CD14-positive monocyte (primary cell): ENCODE data around the gene LAMB1. TPM values are rescaled to one million over a fixed set of nuclear protein-coding genes. Genes with fewer than 3 reads are reported as not detected.

ENCODE experiments used
- DNase-seq, 3 donors: peaks; one replicate each; pipeline ENCODE4 v3.0.0-alpha.2; 2011 to 2022
- H2AFZ ChIP-seq: 2 replicates; pipeline ENCODE4 v1.6.0; 2012; ENCODE audit warnings: mild to moderate bottlenecking, low read depth, low read length, inconsistent platforms; ENCODE audit not compliant: insufficient read depth, poor library complexity, severe bottlenecking
- H3K27ac ChIP-seq, 2 donors: 1 replicate in 1 of 2; 2 replicates in 1 of 2; pipeline ENCODE4 v1.5.1; 2012 to 2013; ENCODE audit warnings: low read length in 2 of 2, control low read depth in 1 of 2, inconsistent platforms in 1 of 2, low read depth in 1 of 2, mild to moderate bottlenecking in 1 of 2
- H3K27me3 ChIP-seq, 2 donors: one replicate each; pipeline versions ENCODE4 v1.6.0 to v1.6.1; 2011 to 2013; ENCODE audit warnings: low read length in 2 of 2; ENCODE audit not compliant: control insufficient read depth in 2 of 2, insufficient read depth in 2 of 2
- H3K36me3 ChIP-seq, 2 donors: replicated peaks in 1 of 2; 1 replicate in 1 of 2; 2 replicates in 1 of 2; pipeline versions ENCODE4 v1.5.1 to v1.6.1; 2012 to 2013; ENCODE audit warnings: low read length in 2 of 2, control low read depth in 1 of 2, inconsistent platforms in 1 of 2, mild to moderate bottlenecking in 1 of 2; ENCODE audit not compliant: insufficient read depth in 2 of 2, control insufficient read depth in 1 of 2
- H3K4me1 ChIP-seq, 2 donors: 1 replicate in 1 of 2; 2 replicates in 1 of 2; pipeline versions ENCODE4 v1.5.1 to v1.6.1; 2012 to 2013; ENCODE audit warnings: low read length in 2 of 2, control low read depth in 1 of 2, inconsistent platforms in 1 of 2, mild to moderate bottlenecking in 1 of 2, moderate library complexity in 1 of 2; ENCODE audit not compliant: insufficient read depth in 2 of 2, control insufficient read depth in 1 of 2
- H3K4me2 ChIP-seq: replicated peaks from 2 replicates; pipeline ENCODE3; 2012; ENCODE audit warnings: low read length, moderate library complexity, mild to moderate bottlenecking; ENCODE audit not compliant: poor library complexity, severe bottlenecking; ENCODE audit errors: extremely low read depth
- H3K4me3 ChIP-seq, 3 experiments: fragments of 200-600 bp in 1 of 3; sonication (generic) in 1 of 3; replicated peaks in 1 of 3; 1 replicate in 2 of 3; 2 replicates in 1 of 3; pipeline ENCODE4 v1.5.1; 2011 to 2013; ENCODE audit warnings: low read length in 3 of 3, mild to moderate bottlenecking in 3 of 3, control low read depth in 2 of 3, low read depth in 2 of 3, inconsistent platforms in 1 of 3, moderate library complexity in 1 of 3
- H3K79me2 ChIP-seq: 2 replicates; pipeline ENCODE4 v1.6.0; 2012; ENCODE audit warnings: mild to moderate bottlenecking, control low read depth, inconsistent platforms, low read length, moderate library complexity; ENCODE audit not compliant: insufficient read depth
- H3K9ac ChIP-seq: 2 replicates; pipeline ENCODE4 v1.6.0; 2017; ENCODE audit warnings: low read length, mild to moderate bottlenecking; ENCODE audit not compliant: insufficient read depth, poor library complexity, severe bottlenecking
- H3K9me3 ChIP-seq, 2 donors: replicated peaks in 1 of 2; 1 replicate in 1 of 2; 2 replicates in 1 of 2; pipeline versions ENCODE4 v1.5.1 to v1.6.1; 2012 to 2013; ENCODE audit warnings: low read length in 2 of 2, control low read depth in 1 of 2; ENCODE audit not compliant: control insufficient read depth in 1 of 2, insufficient read depth in 1 of 2
- H4K20me1 ChIP-seq: 2 replicates; pipeline ENCODE4 v1.6.0; 2012; ENCODE audit warnings: mild to moderate bottlenecking, low read length, control low read depth, moderate library complexity; ENCODE audit not compliant: insufficient read depth
- H3K27ac Mint-ChIP-seq, 7 donors: one replicate each; pipeline ENCODE4 v1.8.0; 2020; ENCODE audit warnings: mild to moderate bottlenecking in 7 of 7, mixed read lengths in 7 of 7, moderate library complexity in 6 of 7, inconsistent platforms in 2 of 7
- H3K27me3 Mint-ChIP-seq, 3 donors: one replicate each; pipeline ENCODE4 v1.8.0; 2021 to 2022; ENCODE audit warnings: low read depth in 3 of 3, mild to moderate bottlenecking in 3 of 3, mixed read lengths in 3 of 3, moderate library complexity in 3 of 3, inconsistent platforms in 1 of 3
- H3K36me3 Mint-ChIP-seq, 2 donors: one replicate each; pipeline ENCODE4 v1.8.0; 2020; ENCODE audit warnings: mixed read lengths in 2 of 2, inconsistent platforms in 1 of 2, mild to moderate bottlenecking in 1 of 2
- H3K4me1 Mint-ChIP-seq: one replicate; pipeline ENCODE4 v1.8.0; 2020; ENCODE audit warnings: mild to moderate bottlenecking, mixed read lengths
- H3K4me3 Mint-ChIP-seq, 2 donors: one replicate each; pipeline ENCODE4 v1.8.0; 2020; ENCODE audit warnings: mild to moderate bottlenecking in 2 of 2, mixed read lengths in 2 of 2, moderate library complexity in 1 of 2
- H3K9me3 Mint-ChIP-seq, 7 donors: one replicate each; pipeline ENCODE4 v1.8.0; 2020 to 2022; ENCODE audit warnings: mixed read lengths in 7 of 7, mild to moderate bottlenecking in 6 of 7, moderate library complexity in 6 of 7, inconsistent platforms in 2 of 7
- WGBS: methylation state at CpG from one replicate; pipeline ENCODE4 v1.1.5; 2013; ENCODE audit warnings: missing lambda C conversion rate; ENCODE audit not compliant: insufficient coverage; 5-methylcytosine and 5-hydroxymethylcytosine counted together
- intact Hi-C, 2 donors: fragments of 100-400 bp; cut with micrococcal nuclease; formaldehyde crosslinking; loops; one replicate each; pipeline versions ENCODE4 v1.15.0 to v1.15.1; 2023
- polyA plus RNA-seq, 3 donors: library from polyadenylated mRNA; depleted of rRNA in 1 of 3; unstranded in 2 of 3; stranded (reverse) in 1 of 3; fragments of 300-500 nt in 2 of 3; fragments of >200 nt in 1 of 3; fragmentation: Illumina TruSeq in 2 of 3; gene quantifications; 1 replicate in 2 of 3; 2 replicates in 1 of 3; pipeline ENCODE4 v1.2.3, GENCODE V29; 2012 to 2021
- TF ChIP-seq, protein P1 (sequence below): fragments of 200-600 bp; IDR thresholded peaks from one replicate; pipeline ENCODE4 v1.8.0; 2022; ENCODE audit warnings: antibody characterized with exemption, mild to moderate bottlenecking

LAMB1 gene
- polyA plus RNA-seq, 3 donors, result 0.42 TPM; not detected in 2

DNA sequence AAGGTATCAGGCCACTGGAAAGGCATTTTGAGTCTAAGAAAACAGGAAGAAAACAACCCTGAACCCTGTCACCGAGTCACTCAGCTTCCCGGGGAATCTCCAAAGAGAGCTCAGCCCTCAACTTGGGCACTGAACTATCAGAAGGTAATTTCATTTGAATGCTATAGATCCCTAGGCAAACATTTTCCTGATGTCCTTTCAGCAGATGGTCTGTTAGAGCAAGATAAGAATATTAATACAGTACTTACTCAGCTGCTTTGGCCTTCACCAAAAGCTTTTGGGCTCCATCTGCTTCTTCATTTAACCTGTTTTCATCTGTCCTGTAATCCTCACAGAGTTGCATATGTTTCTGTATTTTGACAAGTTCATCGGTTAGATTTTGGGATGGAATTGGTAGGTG is 34.2 kb upstream of the LAMB1 start:
- Mint-ChIP-seq H3K9me3 (no peaks in the 10 kb centered on the region), H3K36me3 (no peaks in the 10 kb centered on the region), H3K4me1 (no peaks in the 10 kb centered on the region), H3K4me3 (no peak overlapping the region), H3K27ac (no peak overlapping the region), H3K27me3 (peaks cover 0 to 1% (median 0%) of the 10 kb centered on the region in 3 donors)
- TF ChIP-seq, protein P1, sequence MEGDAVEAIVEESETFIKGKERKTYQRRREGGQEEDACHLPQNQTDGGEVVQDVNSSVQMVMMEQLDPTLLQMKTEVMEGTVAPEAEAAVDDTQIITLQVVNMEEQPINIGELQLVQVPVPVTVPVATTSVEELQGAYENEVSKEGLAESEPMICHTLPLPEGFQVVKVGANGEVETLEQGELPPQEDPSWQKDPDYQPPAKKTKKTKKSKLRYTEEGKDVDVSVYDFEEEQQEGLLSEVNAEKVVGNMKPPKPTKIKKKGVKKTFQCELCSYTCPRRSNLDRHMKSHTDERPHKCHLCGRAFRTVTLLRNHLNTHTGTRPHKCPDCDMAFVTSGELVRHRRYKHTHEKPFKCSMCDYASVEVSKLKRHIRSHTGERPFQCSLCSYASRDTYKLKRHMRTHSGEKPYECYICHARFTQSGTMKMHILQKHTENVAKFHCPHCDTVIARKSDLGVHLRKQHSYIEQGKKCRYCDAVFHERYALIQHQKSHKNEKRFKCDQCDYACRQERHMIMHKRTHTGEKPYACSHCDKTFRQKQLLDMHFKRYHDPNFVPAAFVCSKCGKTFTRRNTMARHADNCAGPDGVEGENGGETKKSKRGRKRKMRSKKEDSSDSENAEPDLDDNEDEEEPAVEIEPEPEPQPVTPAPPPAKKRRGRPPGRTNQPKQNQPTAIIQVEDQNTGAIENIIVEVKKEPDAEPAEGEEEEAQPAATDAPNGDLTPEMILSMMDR, result no peak
- H3K9me3 ChIP-seq, result no peaks in the 10 kb centered on the region
- H3K4me2 ChIP-seq, result no peak overlapping the region
- no peaks in the 10 kb centered on the region for H3K4me1 ChIP-seq
- H4K20me1 ChIP-seq, result no peaks in the 10 kb centered on the region
- intact Hi-C loops, result no loop called here
- no peaks in the 10 kb centered on the region for H3K27me3 ChIP-seq
- H3K36me3 ChIP-seq, result no peaks in the 10 kb centered on the region
- no peak overlapping the region for H3K9ac ChIP-seq
- DNase-seq, result no peak
- no peak overlapping the region for H3K4me3 ChIP-seq
- no CpG with 5 or more reads among the region's 3 CpGs for WGBS
- no peak overlapping the region for H2AFZ ChIP-seq
- H3K27ac ChIP-seq, result no peak overlapping the region
- no peaks in the 10 kb centered on the region for H3K79me2 ChIP-seq

DNA sequence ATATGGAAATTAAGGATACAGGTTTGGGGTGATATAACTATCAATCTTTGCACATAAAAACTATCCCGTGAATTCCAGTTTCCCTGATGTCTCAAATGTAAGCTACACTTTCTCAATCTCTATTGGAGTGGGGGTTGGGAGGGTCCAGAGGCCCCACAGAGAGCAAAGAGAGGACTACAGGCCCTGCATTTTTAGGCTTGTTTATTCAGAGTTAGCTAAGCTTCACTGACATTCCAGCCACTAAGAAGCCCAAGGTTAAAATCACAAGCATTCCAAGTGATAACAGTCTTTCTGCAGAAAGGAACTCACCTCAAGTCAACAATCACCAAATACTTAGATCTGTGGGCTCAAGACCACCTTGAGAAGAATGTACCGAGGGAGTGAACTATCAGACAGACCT is 31.6 kb upstream of the LAMB1 start:
- Mint-ChIP-seq H3K36me3 (no peaks in the 10 kb centered on the region), H3K27ac (no peak overlapping the region), H3K27me3 (peaks cover 0 to 2% (median 0%) of the 10 kb centered on the region in 3 donors), H3K4me1 (no peaks in the 10 kb centered on the region), H3K9me3 (no peaks in the 10 kb centered on the region), H3K4me3 (no peak overlapping the region)
- no peak for DNase-seq
- WGBS, result no CpG with 5 or more reads among the region's 2 CpGs
- no peak overlapping the region for H3K27ac ChIP-seq
- H4K20me1 ChIP-seq, result no peaks in the 10 kb centered on the region
- H3K79me2 ChIP-seq, result no peaks in the 10 kb centered on the region
- no peaks in the 10 kb centered on the region for H3K27me3 ChIP-seq
- no peak overlapping the region for H3K4me2 ChIP-seq
- intact Hi-C loops, result no loop called here
- no peaks in the 10 kb centered on the region for H3K9me3 ChIP-seq
- no peaks in the 10 kb centered on the region for H3K36me3 ChIP-seq
- TF ChIP-seq, protein P1, result no peak
- no peak overlapping the region for H3K4me3 ChIP-seq
- no peak overlapping the region for H3K9ac ChIP-seq
- H2AFZ ChIP-seq, result no peak overlapping the region
- no peaks in the 10 kb centered on the region for H3K4me1 ChIP-seq
